ENCODE data around the gene AGAP3. TPM values are rescaled to one million over a fixed set of nuclear protein-coding genes. Genes with fewer than 3 reads are reported as not detected.

AGAP3 gene
- total RNA-seq, 2 donors from 2014 or later, result 52.1 to 62.8 TPM

DNA sequence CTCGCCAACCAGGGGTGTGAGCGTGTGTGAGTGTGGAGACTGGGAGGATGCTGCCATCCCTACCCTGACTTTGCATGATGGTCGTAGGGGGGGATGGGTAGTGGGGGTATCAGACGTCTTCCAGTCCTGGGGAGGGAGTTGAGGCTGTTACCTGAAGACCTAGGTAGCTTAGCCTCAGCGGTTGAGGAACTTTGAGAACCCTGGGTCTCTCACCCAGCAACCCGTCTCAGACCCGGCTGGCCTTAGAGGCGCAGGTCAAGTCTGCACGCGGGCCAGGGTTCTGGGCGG, 24.2 kb upstream of the AGAP3 start:
- Histone ChIP-seq H3K27me3 (replicated peaks; ENCODE audit: insufficient read depth) (no peaks in the 10 kb centered on the region), H3K4me3 (no peak overlapping the region), H3K9me3 (no peaks in the 10 kb centered on the region), H3K36me3 (peaks cover 22% of the 10 kb centered on the region), H3K27ac (peak overlapping the region in 1 of 2 donors; percentile 67), H3K4me1 (ENCODE audit: control insufficient read depth in 1 of 2, low read depth in 2 of 2) (peaks cover 35 to 49% of the 10 kb centered on the region in 2 donors)
- TF ChIP-seq, protein P1, sequence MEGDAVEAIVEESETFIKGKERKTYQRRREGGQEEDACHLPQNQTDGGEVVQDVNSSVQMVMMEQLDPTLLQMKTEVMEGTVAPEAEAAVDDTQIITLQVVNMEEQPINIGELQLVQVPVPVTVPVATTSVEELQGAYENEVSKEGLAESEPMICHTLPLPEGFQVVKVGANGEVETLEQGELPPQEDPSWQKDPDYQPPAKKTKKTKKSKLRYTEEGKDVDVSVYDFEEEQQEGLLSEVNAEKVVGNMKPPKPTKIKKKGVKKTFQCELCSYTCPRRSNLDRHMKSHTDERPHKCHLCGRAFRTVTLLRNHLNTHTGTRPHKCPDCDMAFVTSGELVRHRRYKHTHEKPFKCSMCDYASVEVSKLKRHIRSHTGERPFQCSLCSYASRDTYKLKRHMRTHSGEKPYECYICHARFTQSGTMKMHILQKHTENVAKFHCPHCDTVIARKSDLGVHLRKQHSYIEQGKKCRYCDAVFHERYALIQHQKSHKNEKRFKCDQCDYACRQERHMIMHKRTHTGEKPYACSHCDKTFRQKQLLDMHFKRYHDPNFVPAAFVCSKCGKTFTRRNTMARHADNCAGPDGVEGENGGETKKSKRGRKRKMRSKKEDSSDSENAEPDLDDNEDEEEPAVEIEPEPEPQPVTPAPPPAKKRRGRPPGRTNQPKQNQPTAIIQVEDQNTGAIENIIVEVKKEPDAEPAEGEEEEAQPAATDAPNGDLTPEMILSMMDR (IDR thresholded peaks at IDR 0.05), result no peak
- ATAC-seq (ENCODE audit: insufficient number of reproducible peaks, low FRiP score, low read depth), result no peak
- no peak for DNase-seq (ENCODE audit: low spot score)

DNA sequence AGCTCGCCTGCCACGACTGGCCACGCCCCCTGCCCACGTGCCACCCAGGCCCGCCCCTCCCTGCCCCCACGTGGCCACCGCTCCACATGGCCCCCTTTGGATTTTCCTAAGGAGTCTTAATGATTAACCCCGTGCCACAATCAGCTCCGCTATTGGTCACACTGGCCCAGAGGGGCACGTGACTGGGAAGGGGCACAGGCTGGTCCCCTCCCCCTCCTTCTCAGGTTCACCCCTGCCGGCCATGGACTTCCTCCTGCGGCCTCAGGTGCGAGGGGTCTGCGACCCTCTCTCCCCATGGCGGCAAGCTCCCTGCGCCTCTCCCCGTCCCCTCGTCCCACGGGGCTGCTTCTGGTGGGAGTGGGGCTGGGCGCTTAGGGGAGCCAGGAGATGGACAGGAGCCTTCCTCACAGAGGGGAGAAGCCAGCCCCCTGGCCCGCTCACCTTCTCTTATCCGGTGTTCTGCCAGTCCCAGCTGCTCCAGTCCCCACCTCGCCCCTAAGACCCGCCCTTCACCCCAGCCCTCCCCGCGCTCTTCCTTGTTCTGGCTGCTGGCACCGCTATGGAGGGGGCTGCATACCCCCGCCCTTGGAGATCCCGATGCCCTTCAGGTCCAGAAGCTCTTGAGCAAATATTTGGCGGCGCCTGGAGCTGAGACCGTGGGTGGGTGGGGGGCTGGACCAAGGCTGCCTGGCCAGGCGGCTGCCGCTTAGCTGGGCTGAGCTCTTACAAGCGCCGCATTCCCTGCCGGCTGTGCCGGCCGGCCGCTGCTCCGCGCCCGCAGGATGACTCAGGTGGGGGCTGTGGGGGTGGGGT, 23.7 kb upstream of the AGAP3 start:
- TF ChIP-seq, protein P1 (IDR thresholded peaks at IDR 0.05), result no peak
- no peak for DNase-seq (ENCODE audit: low spot score)
- peak overlapping the region; percentile 53 to 67 for H3K27ac ChIP-seq
- peaks cover 33 to 44% of the 10 kb centered on the region in 2 donors for H3K4me1 ChIP-seq (ENCODE audit: control insufficient read depth in 1 of 2, low read depth in 2 of 2)
- ATAC-seq (ENCODE audit: insufficient number of reproducible peaks, low FRiP score, low read depth), result no peak
- peak overlapping the region; percentile 59 for H3K4me3 ChIP-seq
- no peaks in the 10 kb centered on the region for H3K27me3 ChIP-seq (replicated peaks; ENCODE audit: insufficient read depth)
- no peaks in the 10 kb centered on the region for H3K9me3 ChIP-seq
- H3K36me3 ChIP-seq, result peaks cover 27% of the 10 kb centered on the region

DNA sequence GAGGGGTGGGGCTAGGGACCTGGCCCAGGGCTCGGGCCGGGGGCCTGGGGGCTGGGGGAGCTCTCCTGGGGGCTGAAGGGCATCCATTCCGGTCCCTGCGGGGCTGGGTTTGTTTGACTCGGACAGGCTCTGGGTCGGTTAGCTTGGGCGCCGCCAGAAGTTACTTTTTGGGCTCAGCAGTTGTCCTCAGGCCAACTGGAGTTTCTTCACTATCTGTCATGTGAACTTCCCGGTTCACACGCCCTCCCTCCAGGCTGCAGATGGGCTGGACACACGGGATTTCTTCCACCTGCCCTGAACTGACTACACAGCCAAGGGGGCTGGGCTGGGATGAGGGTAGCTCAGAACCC, 23.1 kb upstream of the AGAP3 start:
- Histone ChIP-seq H3K36me3 (peaks cover 33% of the 10 kb centered on the region), H3K9me3 (no peaks in the 10 kb centered on the region), H3K4me3 (peak overlapping the region; percentile 59), H3K27me3 (replicated peaks; ENCODE audit: insufficient read depth) (no peaks in the 10 kb centered on the region), H3K27ac (peak overlapping the region; percentile 53 to 67), H3K4me1 (ENCODE audit: control insufficient read depth in 1 of 2, low read depth in 2 of 2) (peaks cover 33 to 44% of the 10 kb centered on the region in 2 donors)
- DNase-seq (ENCODE audit: low spot score), result no peak
- ATAC-seq (ENCODE audit: insufficient number of reproducible peaks, low FRiP score, low read depth), result no peak
- TF ChIP-seq, protein P1 (IDR thresholded peaks at IDR 0.05), result no peak

DNA sequence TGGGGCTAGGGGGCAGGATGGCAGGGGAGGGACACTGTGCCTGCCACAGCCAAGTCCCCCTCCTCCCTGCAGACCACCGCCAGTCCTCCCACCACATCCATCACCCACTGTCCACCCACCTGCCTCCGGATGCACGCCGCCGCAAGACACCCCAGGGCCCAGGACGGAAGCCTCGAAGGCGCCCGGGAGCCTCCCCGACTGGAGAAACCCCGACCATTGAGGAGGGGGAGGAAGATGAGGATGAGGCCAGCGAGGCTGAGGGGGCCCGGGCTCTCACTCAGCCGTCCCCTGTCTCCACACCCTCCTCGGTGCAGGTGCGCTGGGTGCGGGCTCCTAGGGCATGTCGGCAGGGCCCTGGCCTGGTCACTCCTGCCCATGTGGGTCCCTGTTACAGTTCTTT, 21.8 kb upstream of the AGAP3 start:
- TF ChIP-seq, protein P1 (IDR thresholded peaks at IDR 0.05), result no peak
- Histone ChIP-seq H3K4me3 (no peak overlapping the region), H3K27ac (no peak overlapping the region), H3K36me3 (peaks cover 38% of the 10 kb centered on the region), H3K4me1 (ENCODE audit: control insufficient read depth in 1 of 2, low read depth in 2 of 2) (peaks cover 26 to 34% of the 10 kb centered on the region in 2 donors), H3K9me3 (no peaks in the 10 kb centered on the region), H3K27me3 (replicated peaks; ENCODE audit: insufficient read depth) (no peaks in the 10 kb centered on the region)
- DNase-seq (ENCODE audit: low spot score) (no peak), ATAC-seq (ENCODE audit: insufficient number of reproducible peaks, low FRiP score, low read depth) (no peak)

DNA sequence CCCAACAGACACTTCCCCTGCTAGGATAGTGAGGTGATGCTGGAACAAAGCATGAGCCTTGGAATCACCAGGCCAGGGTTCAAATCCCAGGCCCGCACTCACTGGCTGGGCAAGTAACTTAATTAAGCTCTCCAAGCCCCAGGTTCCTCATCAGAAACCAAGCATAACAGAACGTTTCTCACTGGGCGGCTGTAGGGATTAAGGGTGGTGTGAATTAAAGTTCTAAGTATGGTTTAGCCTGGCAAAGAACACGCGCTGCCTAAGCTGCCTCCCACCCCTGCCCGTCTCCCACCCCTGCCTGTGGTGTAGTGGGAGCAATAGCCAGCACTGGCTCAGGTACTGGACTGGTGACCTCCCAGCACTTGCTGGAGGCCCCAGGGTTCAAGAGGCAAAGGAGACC, 21.3 kb upstream of the AGAP3 start:
- no peaks in the 10 kb centered on the region for H3K27me3 ChIP-seq (replicated peaks; ENCODE audit: insufficient read depth)
- no peak for ATAC-seq (ENCODE audit: insufficient number of reproducible peaks, low FRiP score, low read depth)
- no peak for DNase-seq (ENCODE audit: low spot score)
- H3K4me1 ChIP-seq (ENCODE audit: control insufficient read depth in 1 of 2, low read depth in 2 of 2), result peaks cover 26 to 34% of the 10 kb centered on the region in 2 donors
- H3K4me3 ChIP-seq, result no peak overlapping the region
- peaks cover 41% of the 10 kb centered on the region for H3K36me3 ChIP-seq
- TF ChIP-seq, protein P1 (IDR thresholded peaks at IDR 0.05), result no peak
- no peak overlapping the region for H3K27ac ChIP-seq
- no peaks in the 10 kb centered on the region for H3K9me3 ChIP-seq

Data from thoracic aorta (tissue), 2 donors.